IMR-90 (cell line): ENCODE measurements around the gene CD3E. TPM values are rescaled to one million over a fixed set of nuclear protein-coding genes. Genes with fewer than 3 reads are reported as not detected.

Experiments used
- ATAC-seq: fragments of 200-7000 bp; cut with Tn5 transposase; 2 replicates; pipeline ENCODE4 v1.9.1; 2020; ENCODE audit warnings: low read depth, mild to moderate bottlenecking, moderate library complexity
- BruUV-seq: library from RNA; stranded (reverse); fragments of 400-500 nt; replicated peaks from 2 replicates; lab custom pipeline; 2021; lab: Mats Ljungman, UMichigan
- CTCF ChIA-PET: fragments of 300-600 bp; formaldehyde crosslinking; extraction: SDS; loops from one replicate; lab custom pipeline; 2021; ENCODE audit warnings: antibody characterized with exemption; lab: Yijun Ruan, JAX
- POLR2A ChIA-PET: fragments of 300-600 bp; sonication (Branson Sonifier 250); formaldehyde crosslinking; loops from one replicate; lab custom pipeline; 2022; ENCODE audit warnings: antibody characterized with exemption; ENCODE audit not compliant: unreplicated experiment; lab: Charles Lee
- DNase-seq: peaks from one replicate; pipeline ENCODE4 v3.0.0; 2013
- H2AFZ ChIP-seq: replicated peaks from 2 replicates; pipeline ENCODE3; 2013; ENCODE audit warnings: low read length, mild to moderate bottlenecking; ENCODE audit not compliant: poor library complexity
- H2AK5ac ChIP-seq: 2 replicates; pipeline ENCODE4 v1.6.1; 2013; ENCODE audit warnings: low read depth, low read length, inconsistent platforms
- H2AK9ac ChIP-seq: replicated peaks from 2 replicates; pipeline ENCODE3; 2013; ENCODE audit warnings: mild to moderate bottlenecking, low read depth, low read length, moderate library complexity; ENCODE audit not compliant: poor library complexity
- H2BK120ac ChIP-seq: 2 replicates; pipeline ENCODE4 v1.6.1; 2013; ENCODE audit warnings: low read depth, low read length, inconsistent platforms
- H2BK15ac ChIP-seq: 3 replicates; pipeline ENCODE4 v1.6.1; 2013; ENCODE audit warnings: low read depth, low read length, inconsistent platforms
- H2BK20ac ChIP-seq: 2 replicates; pipeline ENCODE4 v1.6.1; 2013; ENCODE audit warnings: low read depth, mild to moderate bottlenecking, inconsistent platforms, low read length, moderate library complexity
- H2BK5ac ChIP-seq: 2 replicates; pipeline ENCODE4 v1.6.1; 2013; ENCODE audit warnings: mild to moderate bottlenecking, low read depth, low read length, inconsistent platforms; ENCODE audit not compliant: poor library complexity, severe bottlenecking
- H3K14ac ChIP-seq: replicated peaks from 2 replicates; pipeline ENCODE4 v1.6.1; 2013; ENCODE audit warnings: low read depth, low read length, inconsistent platforms
- H3K18ac ChIP-seq: 2 replicates; pipeline ENCODE4 v1.6.1; 2013; ENCODE audit warnings: low read depth, low read length, control low read depth
- H3K23ac ChIP-seq: 2 replicates; pipeline ENCODE4 v1.6.1; 2013; ENCODE audit warnings: low read depth, low read length, inconsistent platforms
- H3K27ac ChIP-seq: 2 replicates; pipeline ENCODE4 v1.5.1; 2013; ENCODE audit warnings: mild to moderate bottlenecking, control low read depth, low read length; ENCODE audit not compliant: insufficient read depth
- H3K27me3 ChIP-seq: 2 replicates; pipeline ENCODE4 v1.6.1; 2013; ENCODE audit warnings: low read length; ENCODE audit not compliant: control insufficient read depth, insufficient read depth
- H3K36me3 ChIP-seq: 2 replicates; pipeline ENCODE4 v1.6.1; 2013; ENCODE audit warnings: low read length, mixed read lengths; ENCODE audit not compliant: control insufficient read depth, insufficient read depth
- H3K4ac ChIP-seq: 2 replicates; pipeline ENCODE4 v1.6.1; 2013; ENCODE audit warnings: low read depth, low read length, inconsistent platforms
- H3K4me1 ChIP-seq: 2 replicates; pipeline ENCODE4 v1.6.1; 2013; ENCODE audit warnings: low read length, mixed read lengths; ENCODE audit not compliant: control insufficient read depth, insufficient read depth
- H3K4me2 ChIP-seq: 2 replicates; pipeline ENCODE4 v1.6.1; 2013; ENCODE audit warnings: low read depth, mild to moderate bottlenecking, control low read depth, low read length, moderate library complexity
- H3K4me3 ChIP-seq: 2 replicates; pipeline ENCODE4 v1.5.1; 2013; ENCODE audit warnings: low read depth, mild to moderate bottlenecking, control low read depth, low read length, moderate library complexity; ENCODE audit not compliant: insufficient read depth
- H3K56ac ChIP-seq: 2 replicates; pipeline ENCODE4 v1.6.1; 2013; ENCODE audit warnings: low read length, inconsistent platforms; ENCODE audit not compliant: insufficient read depth; ENCODE audit errors: extremely low read depth
- H3K79me1 ChIP-seq, 2 experiments: 2 replicates each; pipeline ENCODE4 v1.6.1; 2013; ENCODE audit warnings: low read length in 2 of 2, inconsistent platforms in 1 of 2, low read depth in 1 of 2
- H3K9ac ChIP-seq: 2 replicates; pipeline ENCODE4 v1.6.1; 2013; ENCODE audit warnings: low read depth, low read length, control low read depth
- H3K9me1 ChIP-seq: 2 replicates; pipeline ENCODE4 v1.6.1; 2013; ENCODE audit warnings: low read length, inconsistent platforms; ENCODE audit not compliant: insufficient read depth
- H3K9me3 ChIP-seq: 2 replicates; pipeline ENCODE4 v1.6.1; 2013; ENCODE audit warnings: low read length; ENCODE audit not compliant: control insufficient read depth, insufficient read depth
- H4K20me1 ChIP-seq: 2 replicates; pipeline ENCODE4 v1.6.1; 2013; ENCODE audit warnings: low read length, inconsistent platforms; ENCODE audit not compliant: insufficient read depth
- H4K5ac ChIP-seq: 2 replicates; pipeline ENCODE4 v1.6.1; 2013; ENCODE audit warnings: mild to moderate bottlenecking, low read depth, low read length, control low read depth
- H4K8ac ChIP-seq, 2 experiments: 2 replicates each; pipeline ENCODE4 v1.6.1; 2013; ENCODE audit warnings: low read depth in 2 of 2, low read length in 2 of 2, control low read depth in 1 of 2, inconsistent platforms in 1 of 2
- H4K91ac ChIP-seq: 2 replicates; pipeline ENCODE4 v1.6.1; 2013; ENCODE audit warnings: low read depth, low read length, inconsistent platforms; ENCODE audit not compliant: insufficient read depth
- BHLHE40 ChIP-seq: fragments of 150-350 bp; IDR thresholded peaks from 2 replicates; pipeline ENCODE4 v1.6.1; 2016; ENCODE audit warnings: mild to moderate bottlenecking, low read depth, low read length
- CHD1 ChIP-seq: IDR thresholded peaks from 2 replicates; pipeline ENCODE4 v1.6.1; 2012; ENCODE audit warnings: low read depth, low read length, improper control_type of control experiment
- ELK1 ChIP-seq: fragments of 150-350 bp; IDR thresholded peaks from 2 replicates; pipeline ENCODE4 v1.6.1; 2016; ENCODE audit warnings: low read depth, mild to moderate bottlenecking, low read length, moderate library complexity, borderline replicate concordance
- FOS ChIP-seq: fragments of 150-350 bp; IDR thresholded peaks from 2 replicates; pipeline ENCODE4 v1.6.1; 2016; ENCODE audit warnings: low read depth, low read length
- MAFK ChIP-seq: IDR thresholded peaks from 2 replicates; pipeline ENCODE4 v1.6.1; 2012; ENCODE audit warnings: low read depth, low read length, improper control_type of control experiment
- MAZ ChIP-seq: IDR thresholded peaks from 2 replicates; pipeline ENCODE4 v1.6.1; 2012; ENCODE audit warnings: low read depth, mild to moderate bottlenecking, low read length, improper control_type of control experiment, moderate library complexity, borderline replicate concordance
- MXI1 ChIP-seq: IDR thresholded peaks from 2 replicates; pipeline ENCODE4 v1.6.1; 2012; ENCODE audit warnings: low read depth, mild to moderate bottlenecking, low read length, moderate library complexity, borderline replicate concordance
- NFE2L2 ChIP-seq: fragments of 150-350 bp; IDR thresholded peaks from 2 replicates; pipeline ENCODE4 v1.6.1; 2016; ENCODE audit warnings: low read depth, mild to moderate bottlenecking, low read length
- POLR2A ChIP-seq: IDR thresholded peaks from 2 replicates; pipeline ENCODE4 v1.6.1; 2012; ENCODE audit warnings: mild to moderate bottlenecking, low read depth, low read length
- RAD21 ChIP-seq: IDR thresholded peaks from 2 replicates; pipeline ENCODE4 v1.6.1; 2012; ENCODE audit warnings: low read length, improper control_type of control experiment
- RCOR1 ChIP-seq: IDR thresholded peaks from 2 replicates; pipeline ENCODE4 v1.6.1; 2012; ENCODE audit warnings: mild to moderate bottlenecking, low read length, improper control_type of control experiment; ENCODE audit not compliant: insufficient replicate concordance
- RFX5 ChIP-seq: IDR thresholded peaks from 2 replicates; pipeline ENCODE4 v1.8.0; 2012; ENCODE audit warnings: low read depth, mild to moderate bottlenecking, low read length, moderate library complexity
- SMC3 ChIP-seq: fragments of 150-350 bp; IDR thresholded peaks from 2 replicates; pipeline ENCODE4 v1.6.1; 2016; ENCODE audit warnings: low read depth, mild to moderate bottlenecking, antibody characterized with exemption, low read length, moderate library complexity
- USF2 ChIP-seq: fragments of 150-350 bp; IDR thresholded peaks from 2 replicates; pipeline ENCODE4 v1.6.1; 2017; ENCODE audit warnings: mild to moderate bottlenecking, antibody characterized with exemption, low read length, low read depth
- WGBS, 2 experiments: methylation state at CpG; one replicate each; pipeline versions ENCODE4 v1.1.5 to v1.1.7; 2013; ENCODE audit warnings: missing lambda C conversion rate in 2 of 2; ENCODE audit not compliant: insufficient read length in 1 of 2; ENCODE audit errors: extremely low coverage in 2 of 2; 5-methylcytosine and 5-hydroxymethylcytosine counted together
- dilution Hi-C: fragments of 300-500 bp; cut with HindIII; formaldehyde crosslinking; loops from one replicate; pipeline ENCODE4 v1.14.3; 2018; ENCODE audit warnings: low sequenced_read_pairs; ENCODE audit not compliant: unreplicated experiment
- in situ Hi-C: fragments of 300-500 bp; cut with MboI; formaldehyde crosslinking; loops from 3 replicates; pipeline ENCODE4 v1.14.3; 2019; ENCODE audit warnings: low sequenced_read_pairs, inconsistent platforms, mixed read lengths
- intact Hi-C: fragments of 100-400 bp; cut with micrococcal nuclease; formaldehyde crosslinking; loops from 2 replicates; pipeline ENCODE4 v1.10.0; 2022
- polyA plus RNA-seq, 3 experiments: library from polyadenylated mRNA; depleted of rRNA; stranded (reverse); fragments of >200 nt; gene quantifications; 2 replicates each; pipeline ENCODE4 v1.2.3, GENCODE V29; 2012; ENCODE audit warnings: low replicate concordance in 1 of 3
- total RNA-seq: library from RNA; depleted of rRNA; stranded (reverse); fragments of >200 nt; gene quantifications from 2 replicates; pipeline ENCODE4 v1.2.3, GENCODE V29; 2012
- TF ChIP-seq, protein P1 (sequence below): conservative IDR thresholded peaks from 2 replicates; pipeline ENCODE4 v1.5.1; 2012; ENCODE audit warnings: mild to moderate bottlenecking, low read depth, low read length, improper control_type of control experiment

CD3E gene
- total and polyA plus RNA-seq, 2 of the 4 experiments (the other 2 are of a cell fraction) = not detected

GRCh38 chr11:118310271-118310670 is 5.7 kb downstream of the CD3E start:
- dilution Hi-C loops = no loop called here
- Histone ChIP-seq H3K9me3 (no peaks in the 10 kb centered on the region), H2BK120ac (no peak overlapping the region), H3K27ac (no peak overlapping the region), H2AK5ac (no peak overlapping the region), H3K56ac (no peak overlapping the region), H3K18ac (no peak overlapping the region), H3K4ac (no peak overlapping the region), H4K20me1 (no peaks in the 10 kb centered on the region), H2AK9ac (no peak overlapping the region), H3K4me1 (no peaks in the 10 kb centered on the region), H3K9ac (no peak overlapping the region), H2BK20ac (no peak overlapping the region), H2BK15ac (no peak overlapping the region), H4K91ac (no peak overlapping the region), H3K27me3 (peaks cover 11% of the 10 kb centered on the region; the same call in 1 of the 2 replicates), H3K4me3 (no peak overlapping the region), H3K14ac (no peak overlapping the region), H3K36me3 (no peaks in the 10 kb centered on the region), H2AFZ (no peak overlapping the region), H4K8ac (no peak overlapping the region), H3K4me2 (no peak overlapping the region), H2BK5ac (no peak overlapping the region), H3K9me1 (no peaks in the 10 kb centered on the region), H4K5ac (no peak overlapping the region), H3K23ac (no peak overlapping the region), H3K79me1 (no peaks in the 10 kb centered on the region)
- DNase-seq = no peak
- no peak for ATAC-seq
- intact Hi-C loops = no loop called here
- WGBS, 2 experiments = no CpG with 5 or more reads among the region's 3 CpGs
- no peak for TF ChIP-seq BHLHE40
- TF ChIP-seq RFX5 = no peak
- no peak for TF ChIP-seq MAZ
- TF ChIP-seq, protein P1, sequence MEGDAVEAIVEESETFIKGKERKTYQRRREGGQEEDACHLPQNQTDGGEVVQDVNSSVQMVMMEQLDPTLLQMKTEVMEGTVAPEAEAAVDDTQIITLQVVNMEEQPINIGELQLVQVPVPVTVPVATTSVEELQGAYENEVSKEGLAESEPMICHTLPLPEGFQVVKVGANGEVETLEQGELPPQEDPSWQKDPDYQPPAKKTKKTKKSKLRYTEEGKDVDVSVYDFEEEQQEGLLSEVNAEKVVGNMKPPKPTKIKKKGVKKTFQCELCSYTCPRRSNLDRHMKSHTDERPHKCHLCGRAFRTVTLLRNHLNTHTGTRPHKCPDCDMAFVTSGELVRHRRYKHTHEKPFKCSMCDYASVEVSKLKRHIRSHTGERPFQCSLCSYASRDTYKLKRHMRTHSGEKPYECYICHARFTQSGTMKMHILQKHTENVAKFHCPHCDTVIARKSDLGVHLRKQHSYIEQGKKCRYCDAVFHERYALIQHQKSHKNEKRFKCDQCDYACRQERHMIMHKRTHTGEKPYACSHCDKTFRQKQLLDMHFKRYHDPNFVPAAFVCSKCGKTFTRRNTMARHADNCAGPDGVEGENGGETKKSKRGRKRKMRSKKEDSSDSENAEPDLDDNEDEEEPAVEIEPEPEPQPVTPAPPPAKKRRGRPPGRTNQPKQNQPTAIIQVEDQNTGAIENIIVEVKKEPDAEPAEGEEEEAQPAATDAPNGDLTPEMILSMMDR = no peak
- no peak for TF ChIP-seq CHD1
- TF ChIP-seq FOS = no peak
- TF ChIP-seq NFE2L2 = no peak
- no peak for TF ChIP-seq RCOR1
- TF ChIP-seq POLR2A = no peak
- no peak for TF ChIP-seq USF2
- no peak for TF ChIP-seq MXI1
- no peak for TF ChIP-seq ELK1
- TF ChIP-seq RAD21 = no peak
- no peak for TF ChIP-seq SMC3
- TF ChIP-seq MAFK = no peak
- ChIA-PET POLR2A (no interaction called here), CTCF (no interaction called here)
- in situ Hi-C loops = no loop called here
- no TSS peak for BruUV-seq
